Measurements from ENCODE around the gene TRNT1.

Gene TRNT1

GRCh38 chr3:3177861-3178497 lies 51.2 kb downstream of the TRNT1 start:
- no peak for DNase-seq (ENCODE audit: low read depth in 1 of 2, low spot score in 1 of 2)

GRCh38 chr3:3178498-3179328 lies 52.0 kb downstream of the TRNT1 start:
- DNase-seq (ENCODE audit: low read depth in 1 of 2, low spot score in 1 of 2) = no peak

DNA sequence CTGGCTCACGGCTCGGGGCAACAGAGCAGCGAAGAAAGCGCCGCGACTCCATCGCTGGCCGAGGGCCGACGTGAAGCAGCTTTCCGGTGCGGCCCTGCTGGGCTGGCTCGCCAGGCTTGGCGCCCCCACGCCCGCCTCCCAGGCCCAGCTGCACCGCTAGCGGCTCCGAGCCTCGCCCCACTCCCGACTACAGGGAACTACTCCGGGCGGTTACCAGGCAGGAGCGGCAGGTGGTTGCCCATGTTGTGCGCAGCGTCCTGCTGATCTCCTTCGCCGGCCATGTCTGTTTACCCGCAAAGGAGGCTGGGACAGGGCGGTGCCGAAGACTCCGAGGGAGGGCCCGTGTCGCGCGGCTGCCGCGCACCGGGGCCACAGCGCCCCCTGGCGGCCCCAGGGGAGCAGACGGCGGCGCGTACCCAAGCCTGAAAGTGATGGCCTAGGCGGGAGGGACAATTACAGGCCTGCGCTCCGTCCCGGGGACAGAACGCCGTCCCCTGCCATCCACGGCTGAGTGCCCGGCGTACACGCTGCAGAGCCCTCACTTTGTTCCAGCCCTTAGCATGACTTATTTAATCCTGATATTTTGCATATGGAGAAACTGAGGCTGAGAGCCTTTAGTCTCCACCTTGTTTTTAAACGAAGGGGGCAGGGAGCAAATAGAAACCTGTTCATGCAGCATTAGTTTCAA lies 52.8 kb downstream of the TRNT1 start, which contains the start of gene CRBN:
CRBN (minus strand) TSS at position 285 of the 688 bp plus-strand sequence; CDS start at position 281, 4 bp downstream.
- DNase-seq (ENCODE audit: low read depth in 1 of 2, low spot score in 1 of 2) = peak; percentile 79 to 84

DNA sequence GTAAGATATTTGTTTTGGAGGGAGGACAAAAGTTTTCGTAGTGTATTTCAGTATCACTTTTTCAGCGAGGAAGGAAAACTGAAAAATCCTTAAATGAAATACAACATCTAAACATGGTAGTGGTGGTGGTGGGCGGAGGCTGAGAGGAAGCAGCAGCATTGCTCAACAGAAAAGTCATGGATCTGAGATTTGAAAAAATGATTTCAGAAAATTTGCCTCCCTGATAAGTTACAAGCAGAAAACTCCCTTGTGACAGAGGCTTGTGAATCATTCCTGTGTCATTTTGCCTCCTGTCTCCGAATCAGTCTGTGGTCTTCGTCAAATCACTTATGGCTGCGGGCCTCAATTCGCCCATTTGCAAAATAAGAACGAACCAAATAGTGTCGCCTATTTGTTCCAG lies 53.7 kb downstream of the TRNT1 start:
- no peak for DNase-seq (ENCODE audit: low read depth in 1 of 2, low spot score in 1 of 2)

DNA sequence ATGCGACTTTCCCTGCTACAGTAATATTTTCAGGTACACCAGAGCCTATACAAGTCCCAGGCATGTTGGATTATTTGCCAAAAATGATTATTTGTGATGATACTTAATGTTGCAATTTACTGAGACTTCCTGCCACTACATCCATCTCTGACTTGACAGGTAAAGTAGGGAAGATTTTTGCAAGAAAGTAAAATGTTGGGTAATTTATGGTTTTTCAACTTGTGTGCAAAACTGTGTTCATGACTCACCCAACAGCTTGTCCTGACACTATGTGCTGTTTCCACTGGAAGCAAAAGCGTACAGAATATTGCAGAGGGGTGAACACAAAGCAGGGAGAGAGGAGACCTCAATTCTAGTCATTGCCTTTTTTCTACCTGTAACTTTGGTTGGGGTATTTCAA lies 58.1 kb downstream of the TRNT1 start:
- no peak for DNase-seq (ENCODE audit: low read depth in 1 of 2, low spot score in 1 of 2)

- no peak for DNase-seq (ENCODE audit: low read depth in 1 of 2, low spot score in 1 of 2)
These were observed 62.5 kb downstream of the TRNT1 start for GRCh38 chr3:3189102-3189727.

DNA sequence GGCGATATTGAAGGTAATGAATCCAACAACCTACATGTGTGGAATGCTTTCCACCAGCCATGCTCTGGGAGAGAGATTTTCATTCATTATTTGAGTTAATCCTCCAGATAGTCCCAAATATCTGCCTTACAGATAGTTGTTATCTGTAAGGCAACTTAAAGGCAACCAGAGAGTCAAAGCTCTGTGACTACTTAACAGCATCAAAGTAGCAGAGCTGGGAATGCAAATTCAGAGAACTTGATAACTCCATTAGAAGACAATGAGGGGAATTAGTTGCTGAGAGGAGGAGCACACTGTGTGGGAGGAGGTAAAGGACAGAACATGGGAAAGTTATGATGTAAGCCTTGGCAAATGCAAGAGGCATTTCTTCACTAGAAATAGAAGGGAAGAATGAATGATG lies 63.2 kb downstream of the TRNT1 start:
- no peak for DNase-seq (ENCODE audit: low read depth in 1 of 2, low spot score in 1 of 2)

DNA sequence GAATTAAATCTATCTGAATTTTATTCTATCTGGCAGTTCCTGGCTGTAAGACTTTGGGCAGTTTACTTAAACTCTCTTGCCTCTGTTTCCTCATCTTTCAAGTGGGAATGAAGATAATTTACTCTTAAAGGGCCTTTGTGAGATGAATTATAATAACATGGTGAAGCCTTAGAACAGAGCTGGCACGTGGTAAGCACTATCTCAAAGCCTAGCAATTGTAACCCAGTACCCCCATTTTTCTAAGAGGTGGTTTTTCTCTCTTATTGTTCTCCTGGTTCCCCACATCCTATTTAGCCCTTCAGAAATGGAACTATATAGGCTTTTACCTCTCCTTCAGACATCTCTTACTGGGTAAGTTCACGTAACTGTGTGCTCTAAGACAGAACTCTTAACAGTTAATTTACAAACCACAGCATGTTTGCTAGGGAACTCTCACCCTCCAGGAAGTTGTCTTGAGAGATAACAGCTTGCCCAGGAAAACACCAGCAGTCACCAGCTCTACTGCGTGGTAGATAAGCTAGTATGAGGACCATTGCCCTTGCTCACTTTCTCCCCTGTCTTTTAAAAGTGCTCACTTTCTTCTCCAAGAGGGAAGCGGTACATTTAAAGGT lies 65.0 kb downstream of the TRNT1 start:
- no peak for DNase-seq (ENCODE audit: low read depth in 1 of 2, low spot score in 1 of 2)

DNA sequence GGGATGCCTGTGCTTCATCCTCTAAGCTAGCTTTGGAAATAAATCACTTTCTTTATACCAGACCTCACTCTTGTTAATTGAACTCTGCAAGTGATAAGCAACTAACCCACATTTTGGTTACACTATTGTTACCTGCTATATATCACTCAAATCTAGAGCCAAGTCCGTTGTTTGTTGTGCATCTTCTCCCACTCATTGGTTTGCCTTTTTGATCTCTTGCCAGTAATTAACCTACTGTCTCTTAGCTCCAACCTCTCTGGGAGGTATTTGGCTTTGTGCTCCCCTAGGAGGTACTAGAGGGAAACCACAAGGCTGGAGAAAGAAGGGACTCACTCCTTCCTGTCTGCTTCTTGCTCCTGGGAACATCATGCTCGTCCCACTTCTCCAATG lies 65.5 kb downstream of the TRNT1 start:
- no peak for DNase-seq (ENCODE audit: low read depth in 1 of 2, low spot score in 1 of 2)

DNA sequence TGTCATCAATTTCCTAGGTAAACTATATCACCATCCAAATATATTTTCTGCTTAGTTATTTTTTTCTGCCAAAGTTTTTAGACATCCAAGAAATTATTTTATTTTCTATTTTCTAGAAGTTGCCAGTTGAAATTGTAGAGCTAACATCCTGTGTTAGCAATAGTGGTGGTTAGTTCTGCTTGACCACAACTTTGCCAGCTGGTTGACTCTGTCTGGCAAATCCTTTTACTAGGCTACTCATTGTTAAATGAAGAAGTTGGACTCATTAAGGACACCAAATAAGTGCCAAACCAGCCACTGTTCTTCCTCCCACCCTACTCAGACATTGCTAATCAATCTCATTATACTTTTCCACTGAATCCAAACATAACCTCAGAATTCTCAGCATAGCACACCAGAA lies 68.1 kb downstream of the TRNT1 start:
- DNase-seq (ENCODE audit: low read depth in 1 of 2, low spot score in 1 of 2) = no peak

DNA sequence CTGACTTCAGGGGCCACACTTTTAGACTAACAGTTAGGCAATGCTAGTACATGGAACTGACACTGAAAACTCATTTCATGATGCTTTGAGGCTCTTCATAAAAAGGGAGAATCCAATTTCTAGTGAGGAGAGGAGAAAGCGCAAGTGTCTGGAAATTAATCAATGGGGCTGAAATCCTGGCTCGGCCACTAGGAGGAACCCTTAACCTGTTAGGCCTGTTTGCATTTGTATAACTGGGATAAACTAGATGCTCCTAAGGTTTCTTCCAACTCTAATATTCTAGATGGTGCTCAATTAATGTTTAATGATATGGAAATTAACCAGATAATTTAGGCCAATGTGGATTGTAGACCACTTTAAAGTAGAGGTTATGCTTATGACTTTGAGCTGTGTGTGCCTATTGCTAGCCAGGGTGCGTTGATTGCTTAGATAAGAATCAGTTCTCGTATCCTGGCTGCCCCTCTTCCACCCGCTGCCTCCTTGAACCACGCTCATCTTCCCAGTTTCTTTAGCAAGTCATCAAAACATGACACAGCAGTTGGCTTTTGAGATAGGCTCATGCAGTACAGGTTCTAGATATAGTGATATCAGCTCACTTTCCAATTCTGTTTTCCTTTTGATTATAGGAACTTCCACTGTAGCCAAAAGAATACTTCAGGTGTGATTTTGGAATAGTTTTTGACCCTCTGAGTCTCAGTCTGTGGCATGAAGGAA lies 69.6 kb downstream of the TRNT1 start:
- DNase-seq (ENCODE audit: low read depth in 1 of 2, low spot score in 1 of 2) = no peak
